ENCODE data around the gene SIRPG.
A peak's percentile ranks its signal among the peaks of the same experiment; 100 is the strongest.
"Not testable (repeated sequence)": the region's sequence is repeated elsewhere in the genome, so short reads cannot be mapped to it uniquely, and the experiment has no call there.

The SIRPG gene

GRCh38 chr20:1618479-1618878, 39.1 kb downstream of the SIRPG start:
- no peak overlapping the region for H3K4me3 ChIP-seq (ENCODE audit: low read length)
- TF ChIP-seq CTCF (IDR thresholded peaks at IDR 0.05; ENCODE audit: insufficient read depth, low read depth, low read length, missing control alignments) = no peak
- no peak for DNase-seq (ENCODE audit: low read depth)

- H3K4me3 ChIP-seq (ENCODE audit: low read length) = no peak overlapping the region
- TF ChIP-seq CTCF (IDR thresholded peaks at IDR 0.05; ENCODE audit: insufficient read depth, low read depth, low read length, missing control alignments) = no peak
These were observed 40.6 kb downstream of the SIRPG start for GRCh38 chr20:1616858-1617434.

GRCh38 chr20:1610404-1610803, 47.2 kb downstream of the SIRPG start:
- not testable (repeated sequence) for H3K4me3 ChIP-seq (ENCODE audit: low read length); DNase-seq (ENCODE audit: low read depth)

More at GRCh38 chr20:1616858-1617434, 40.6 kb downstream of the SIRPG start:
- DNase-seq (ENCODE audit: low read depth) = no peak

GRCh38 chr20:1608678-1609347, 48.8 kb downstream of the SIRPG start:
- not testable (repeated sequence) for DNase-seq (ENCODE audit: low read depth); H3K4me3 ChIP-seq (ENCODE audit: low read length)

GRCh38 chr20:1600736-1601135, 56.8 kb downstream of the SIRPG start:
- peak; percentile 80 for DNase-seq (ENCODE audit: low read depth)
- no peak overlapping the region for H3K4me3 ChIP-seq (ENCODE audit: low read length)
- TF ChIP-seq CTCF (IDR thresholded peaks at IDR 0.05; ENCODE audit: insufficient read depth, low read depth, low read length, missing control alignments) = no peak

- TF ChIP-seq CTCF (IDR thresholded peaks at IDR 0.05; ENCODE audit: insufficient read depth, low read depth, low read length, missing control alignments) = no peak
- no peak overlapping the region for H3K4me3 ChIP-seq (ENCODE audit: low read length)
- DNase-seq (ENCODE audit: low read depth) = no peak
These were observed 62.2 kb downstream of the SIRPG start for GRCh38 chr20:1595333-1595732.

GRCh38 chr20:1588533-1589460, 68.8 kb downstream of the SIRPG start:
- no peak overlapping the region for H3K4me3 ChIP-seq (ENCODE audit: low read length)
- DNase-seq (ENCODE audit: low read depth) = peak; percentile 64
- TF ChIP-seq CTCF (IDR thresholded peaks at IDR 0.05; ENCODE audit: insufficient read depth, low read depth, low read length, missing control alignments) = no peak

Measured in epithelial cell of esophagus (primary cell).